ENCODE results near the gene SEC23B. TPM values are rescaled to one million over a fixed set of nuclear protein-coding genes. Genes with fewer than 3 reads are reported as not detected.
"Not testable (repeated sequence)": the region's sequence is repeated elsewhere in the genome, so short reads cannot be mapped to it uniquely, and the experiment has no call there.

The SEC23B gene
- total and polyA plus RNA-seq, 2 experiments from 2014 or later: 27.2 to 66.6 TPM

- no peak for TF ChIP-seq ZNF462 (CRISPR knock-in tag; IDR thresholded peaks at IDR 0.05)
Measured at GRCh38 chr20:18497603-18498002, 10.1 kb upstream of the SEC23B start (continued).

- not testable (repeated sequence) for H3K79me2 ChIP-seq (replicated peaks; ENCODE audit: insufficient read depth); H2AFZ ChIP-seq; H3K36me3 ChIP-seq (ENCODE audit: insufficient read depth); H3K27ac ChIP-seq (ENCODE audit: low read depth); ATAC-seq; H3K4me3 Mint-ChIP-seq; H3K27ac Mint-ChIP-seq; H3K4me3 ChIP-seq; H3K27me3 ChIP-seq (ENCODE audit: insufficient read depth); H3K27me3 Mint-ChIP-seq (ENCODE audit: insufficient read depth, low read depth, poor library complexity); H3K9me2 ChIP-seq (ENCODE audit: insufficient read depth); DNase-seq (ENCODE audit: low spot score); H3K9me3 Mint-ChIP-seq; H3F3A ChIP-seq (replicated peaks; ENCODE audit: low read depth); H3K4me1 Mint-ChIP-seq; H3K4me2 ChIP-seq; H3K36me3 Mint-ChIP-seq (ENCODE audit: low read depth); H4K20me1 ChIP-seq (replicated peaks; ENCODE audit: insufficient read depth)
- peaks cover 14% of the 10 kb centered on the region for H3K4me1 ChIP-seq (ENCODE audit: insufficient read depth)
Measured at GRCh38 chr20:18501672-18502071, 6.1 kb upstream of the SEC23B start.

GRCh38 chr20:18504479-18505060 lies 3.2 kb upstream of the SEC23B start:
- TF ChIP-seq EZH2phosphoT487 (IDR thresholded peaks at IDR 0.05; ENCODE audit: unreplicated experiment): no peak
- TF ChIP-seq CREB1 (CRISPR knock-in tag; IDR thresholded peaks at IDR 0.05; ENCODE audit: low read depth): no peak
- no peak for TF ChIP-seq STAT1 (IDR thresholded peaks at IDR 0.05; ENCODE audit: unreplicated experiment)
- TF ChIP-seq ZNF114 (CRISPR knock-in tag; IDR thresholded peaks at IDR 0.05): no peak
- Histone ChIP-seq H3K4me2 (no peak overlapping the region), H3K4me1 (ENCODE audit: insufficient read depth) (peaks cover 14% of the 10 kb centered on the region), H2AFZ (peak overlapping the region; percentile 95; the same call in 1 of the 2 replicates), H3F3A (replicated peaks; ENCODE audit: low read depth) (0 out of 2 replicates have a peak, but pooled peaks cover 3% of the 10 kb centered on the region), H4K20me1 (replicated peaks; ENCODE audit: insufficient read depth) (no peaks in the 10 kb centered on the region), H3K4me3 (no peak overlapping the region), H3K36me3 (ENCODE audit: insufficient read depth) (0 out of 2 replicates have a peak, but pooled peaks cover under 1% of the 10 kb centered on the region), H3K9me2 (ENCODE audit: insufficient read depth) (no peaks in the 10 kb centered on the region), H3K79me2 (replicated peaks; ENCODE audit: insufficient read depth) (peaks cover 17% of the 10 kb centered on the region), H3K27ac (ENCODE audit: low read depth) (no peak overlapping the region), H3K27me3 (ENCODE audit: insufficient read depth) (no peaks in the 10 kb centered on the region)
- Mint-ChIP-seq H3K27me3 (ENCODE audit: insufficient read depth, low read depth, poor library complexity) (peaks cover 12% of the 10 kb centered on the region), H3K4me1 (peaks cover 17% of the 10 kb centered on the region), H3K4me3 (no peak overlapping the region), H3K36me3 (ENCODE audit: low read depth) (peaks cover 7% of the 10 kb centered on the region; the same call in 2 of the 3 replicates), H3K27ac (no peak overlapping the region; the same call in 1 of the 2 replicates), H3K9me3 (no peaks in the 10 kb centered on the region)
- peak; percentile 24 for DNase-seq (ENCODE audit: low spot score)
- no peak for ATAC-seq

Measured in GM23338 (cell line).